CD8-positive, alpha-beta memory T cell (primary cell): ENCODE measurements around the gene FTCD. TPM values are rescaled to one million over a fixed set of nuclear protein-coding genes. Genes with fewer than 3 reads are reported as not detected.

ENCODE experiments used
- CTCF ChIA-PET: fragments of 350-600 bp; sonication (Branson Sonifier 250); formaldehyde crosslinking; loops from one replicate; lab custom pipeline; 2021; ENCODE audit warnings: antibody characterized with exemption; lab: Charles Lee
- POLR2A ChIA-PET: fragments of 350-600 bp; sonication (Branson Sonifier 250); formaldehyde crosslinking; loops from one replicate; lab custom pipeline; 2021; ENCODE audit warnings: antibody characterized with exemption; lab: Charles Lee
- DNase-seq, 5 donors: peaks; one replicate each; pipeline versions ENCODE4 v3.0.0 to v3.0.0-alpha.2; 2020 to 2022; ENCODE audit warnings: mixed read lengths in 1 of 5
- H3K27ac ChIP-seq: one replicate; pipeline ENCODE4 v1.7.0; 2013; ENCODE audit warnings: low read depth, mild to moderate bottlenecking, low read length, moderate library complexity
- H3K27me3 ChIP-seq: 2 replicates; pipeline ENCODE4 v1.7.0; 2013; ENCODE audit warnings: low read length, mild to moderate bottlenecking; ENCODE audit not compliant: insufficient read depth, poor library complexity, severe bottlenecking
- H3K36me3 ChIP-seq: 2 replicates; pipeline ENCODE4 v1.7.0; 2013; ENCODE audit warnings: mild to moderate bottlenecking, low read length, moderate library complexity; ENCODE audit not compliant: insufficient read depth
- H3K4me1 ChIP-seq: 2 replicates; pipeline ENCODE4 v1.7.0; 2013; ENCODE audit warnings: mild to moderate bottlenecking, low read length, moderate library complexity; ENCODE audit not compliant: insufficient read depth
- H3K4me3 ChIP-seq: 2 replicates; pipeline ENCODE4 v1.7.0; 2013; ENCODE audit warnings: mild to moderate bottlenecking, low read length
- H3K9me3 ChIP-seq: 2 replicates; pipeline ENCODE4 v1.7.0; 2013; ENCODE audit warnings: mild to moderate bottlenecking, low read length
- H3K27ac Mint-ChIP-seq, 8 donors: one replicate each; pipeline ENCODE4 v1.8.0; 2020 to 2021; ENCODE audit warnings: mixed read lengths in 8 of 8, mild to moderate bottlenecking in 6 of 8, inconsistent platforms in 3 of 8, moderate library complexity in 3 of 8
- H3K27me3 Mint-ChIP-seq, 2 donors: one replicate each; pipeline ENCODE4 v1.8.0; 2020 to 2021; ENCODE audit warnings: mixed read lengths in 2 of 2, mild to moderate bottlenecking in 1 of 2, moderate library complexity in 1 of 2
- H3K36me3 Mint-ChIP-seq, 3 donors: one replicate each; pipeline ENCODE4 v1.8.0; 2020 to 2021; ENCODE audit warnings: mixed read lengths in 3 of 3, inconsistent platforms in 1 of 3, mild to moderate bottlenecking in 1 of 3
- H3K4me1 Mint-ChIP-seq, 3 donors: one replicate each; pipeline ENCODE4 v1.8.0; 2020 to 2021; ENCODE audit warnings: mixed read lengths in 3 of 3, inconsistent platforms in 1 of 3, mild to moderate bottlenecking in 1 of 3
- H3K4me3 Mint-ChIP-seq, 7 donors: one replicate each; pipeline ENCODE4 v1.8.0; 2020 to 2021; ENCODE audit warnings: mixed read lengths in 7 of 7, mild to moderate bottlenecking in 6 of 7, moderate library complexity in 4 of 7, inconsistent platforms in 2 of 7
- H3K9me3 Mint-ChIP-seq, 5 donors: one replicate each; pipeline ENCODE4 v1.8.0; 2020 to 2022; ENCODE audit warnings: mixed read lengths in 5 of 5, mild to moderate bottlenecking in 3 of 5, moderate library complexity in 2 of 5, inconsistent platforms in 1 of 5
- polyA plus RNA-seq: library from polyadenylated mRNA; unstranded; fragments of 300-500 nt; fragmentation: Illumina TruSeq; gene quantifications from one replicate; pipeline ENCODE4 v1.2.3, GENCODE V29; 2021
- total RNA-seq, 2 experiments: library from RNA; stranded (reverse); gene quantifications; one replicate each; pipeline ENCODE4 v1.2.3, GENCODE V29; 2021

Gene FTCD
- total and polyA plus RNA-seq, 3 experiments from 2014 or later = not detected

DNA sequence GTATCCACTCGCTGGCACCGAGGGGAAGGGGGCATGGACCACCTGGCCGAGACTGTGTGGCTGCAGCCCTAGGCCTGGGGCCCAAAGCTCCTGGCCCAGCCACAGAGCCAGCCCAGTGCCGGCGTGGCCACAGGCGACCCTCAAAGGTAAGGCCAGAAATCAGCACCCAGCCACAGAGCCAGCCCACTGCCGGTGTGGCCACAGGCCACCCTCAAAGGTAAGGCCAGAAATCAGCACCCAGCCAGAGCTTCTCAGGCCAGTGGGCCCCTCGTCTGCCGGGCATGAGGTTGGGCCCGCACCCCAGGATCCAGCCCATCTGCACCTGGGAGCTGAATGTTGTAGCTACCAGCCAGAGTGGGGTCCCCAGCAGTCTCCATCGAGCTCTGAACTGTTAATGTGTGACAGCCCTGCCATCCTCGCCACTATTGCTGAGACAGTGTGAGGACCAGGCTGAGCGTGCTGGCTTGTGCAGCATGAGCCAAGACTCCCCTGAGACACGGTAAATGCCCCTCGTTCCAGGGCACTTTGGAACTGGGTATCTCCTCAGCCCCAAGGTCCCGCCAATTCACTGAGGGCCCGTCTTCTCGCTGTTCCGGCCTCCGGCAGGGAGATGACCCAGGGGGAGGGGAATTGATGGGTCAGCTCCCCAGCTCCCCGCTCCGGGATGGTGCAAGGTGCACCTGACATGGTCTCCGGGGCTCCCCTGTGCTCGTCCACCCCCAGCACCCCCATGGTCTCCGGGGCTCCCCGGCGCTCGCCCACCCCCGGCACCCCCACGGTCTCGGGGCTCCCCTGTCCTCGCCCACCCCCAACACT, 4.7 kb upstream of the FTCD start:
- H3K27ac ChIP-seq = no peak overlapping the region
- no peaks in the 10 kb centered on the region for H3K27me3 ChIP-seq
- H3K4me1 ChIP-seq = no peaks in the 10 kb centered on the region
- Mint-ChIP-seq H3K4me3 (no peak overlapping the region), H3K9me3 (no peaks in the 10 kb centered on the region), H3K27me3 (peaks cover 2 to 20% of the 10 kb centered on the region in 2 donors), H3K4me1 (no peaks in the 10 kb centered on the region), H3K27ac (peak overlapping the region in 1 of 8 donors; percentile 27), H3K36me3 (peaks cover 0 to 1% (median 0%) of the 10 kb centered on the region in 3 donors)
- POLR2A ChIA-PET = no interaction called here
- no peak overlapping the region for H3K4me3 ChIP-seq
- DNase-seq = no peak
- H3K36me3 ChIP-seq = no peaks in the 10 kb centered on the region
- no peaks in the 10 kb centered on the region for H3K9me3 ChIP-seq
- CTCF ChIA-PET = no interaction called here

DNA sequence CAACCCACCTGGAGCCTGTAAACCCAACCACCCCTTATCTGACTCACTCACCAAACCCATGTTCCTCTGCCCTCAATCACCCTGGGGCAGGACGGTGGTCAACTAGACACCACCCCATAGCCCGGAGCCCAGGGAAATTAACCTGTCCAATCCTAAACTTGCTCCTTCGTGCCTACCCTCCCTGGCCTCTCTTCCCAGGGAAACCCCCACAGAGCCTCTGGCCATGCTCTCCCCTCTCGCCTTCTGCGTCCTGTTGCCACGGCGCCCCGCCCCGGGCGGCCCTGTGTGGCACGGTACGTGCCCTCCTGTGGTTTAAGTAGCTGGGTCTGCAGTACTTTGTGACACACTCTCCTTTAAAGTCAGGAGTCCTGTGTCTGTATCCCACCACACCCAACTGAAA, 4.0 kb upstream of the FTCD start:
- POLR2A ChIA-PET = no interaction called here
- Mint-ChIP-seq H3K27me3 (peaks cover 2 to 15% of the 10 kb centered on the region in 2 donors), H3K27ac (peak overlapping the region in 2 of 8 donors; percentile 27 to 63), H3K36me3 (peaks cover 0 to 1% (median 0%) of the 10 kb centered on the region in 3 donors), H3K4me1 (no peaks in the 10 kb centered on the region), H3K9me3 (no peaks in the 10 kb centered on the region), H3K4me3 (no peak overlapping the region)
- Histone ChIP-seq H3K27me3 (no peaks in the 10 kb centered on the region), H3K4me3 (no peak overlapping the region), H3K36me3 (no peaks in the 10 kb centered on the region), H3K27ac (no peak overlapping the region), H3K9me3 (no peaks in the 10 kb centered on the region), H3K4me1 (no peaks in the 10 kb centered on the region)
- CTCF ChIA-PET = no interaction called here
- DNase-seq = no peak

DNA sequence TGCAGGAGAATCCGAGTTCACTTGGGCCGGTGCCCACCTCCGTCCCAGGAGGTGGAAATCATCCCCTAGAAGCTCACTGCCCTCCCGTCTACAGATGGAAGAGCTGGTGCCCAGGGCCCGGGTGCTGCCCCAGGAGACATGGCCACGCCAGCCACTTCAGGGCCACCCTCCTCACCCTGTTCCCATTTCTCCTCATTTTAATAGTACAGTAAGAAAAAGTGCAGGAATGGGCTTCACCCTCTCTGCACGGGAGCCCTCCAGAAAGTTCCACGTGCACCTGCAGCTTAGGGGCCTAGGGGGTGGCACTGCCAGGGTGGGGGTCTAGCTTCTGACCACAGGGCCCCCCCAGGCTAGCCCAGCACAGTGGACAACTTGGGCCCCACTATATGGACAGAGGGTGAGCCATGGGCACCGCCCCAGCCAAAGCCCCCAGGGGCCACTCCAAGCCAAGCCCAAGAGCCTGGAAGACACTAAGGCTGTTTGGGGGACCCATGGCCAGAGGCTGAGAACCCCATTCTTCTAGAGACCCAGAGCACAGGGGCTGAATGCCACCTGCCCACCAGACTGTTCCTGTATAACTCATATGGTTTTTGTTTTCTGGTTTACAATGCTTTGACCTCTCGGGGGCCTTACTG, 3.4 kb upstream of the FTCD start:
- H3K4me1 Mint-ChIP-seq = no peaks in the 10 kb centered on the region
- ChIA-PET CTCF (no interaction called here), POLR2A (no interaction called here)
- H3K27me3 Mint-ChIP-seq = peaks cover 2 to 11% of the 10 kb centered on the region in 2 donors
- Histone ChIP-seq H3K4me3 (no peak overlapping the region), H3K4me1 (no peaks in the 10 kb centered on the region), H3K27ac (no peak overlapping the region), H3K36me3 (no peaks in the 10 kb centered on the region), H3K9me3 (no peaks in the 10 kb centered on the region), H3K27me3 (no peaks in the 10 kb centered on the region)
- no peak for DNase-seq
- H3K9me3 Mint-ChIP-seq = no peaks in the 10 kb centered on the region
- no peak overlapping the region for H3K4me3 Mint-ChIP-seq
- H3K36me3 Mint-ChIP-seq = no peaks in the 10 kb centered on the region
- H3K27ac Mint-ChIP-seq = no peak overlapping the region

DNA sequence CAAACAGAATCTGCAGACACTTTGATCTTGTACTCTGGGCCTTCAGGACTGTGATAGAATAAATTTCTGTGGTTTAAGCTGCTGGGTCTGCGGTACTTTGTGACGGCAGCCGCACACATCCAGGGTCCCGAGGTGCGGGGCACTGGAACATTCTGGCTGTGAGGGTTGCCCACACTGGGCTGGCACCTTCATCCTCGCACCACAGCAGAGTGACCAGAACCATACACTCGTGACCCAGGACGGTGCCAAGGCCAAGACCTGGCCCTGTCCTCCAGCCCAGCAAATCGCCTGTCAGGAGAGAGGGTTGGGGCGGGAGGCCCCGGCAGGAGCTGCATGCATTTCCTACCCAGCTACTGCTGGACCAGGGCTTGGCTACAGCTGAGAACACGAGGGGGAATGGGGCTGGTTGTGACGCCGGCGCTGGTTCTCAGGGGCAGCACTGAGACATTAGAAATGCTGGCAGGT, 2.6 kb upstream of the FTCD start:
- ChIA-PET CTCF (no interaction called here), POLR2A (no interaction called here)
- H3K27ac ChIP-seq = no peak overlapping the region
- Mint-ChIP-seq H3K4me3 (no peak overlapping the region), H3K27me3 (peaks cover 0 to 4% of the 10 kb centered on the region in 2 donors), H3K27ac (no peak overlapping the region), H3K9me3 (no peaks in the 10 kb centered on the region), H3K36me3 (no peaks in the 10 kb centered on the region), H3K4me1 (no peaks in the 10 kb centered on the region)
- H3K4me1 ChIP-seq = no peaks in the 10 kb centered on the region
- H3K27me3 ChIP-seq = no peaks in the 10 kb centered on the region
- no peaks in the 10 kb centered on the region for H3K36me3 ChIP-seq
- no peaks in the 10 kb centered on the region for H3K9me3 ChIP-seq
- DNase-seq = no peak
- H3K4me3 ChIP-seq = no peak overlapping the region

DNA sequence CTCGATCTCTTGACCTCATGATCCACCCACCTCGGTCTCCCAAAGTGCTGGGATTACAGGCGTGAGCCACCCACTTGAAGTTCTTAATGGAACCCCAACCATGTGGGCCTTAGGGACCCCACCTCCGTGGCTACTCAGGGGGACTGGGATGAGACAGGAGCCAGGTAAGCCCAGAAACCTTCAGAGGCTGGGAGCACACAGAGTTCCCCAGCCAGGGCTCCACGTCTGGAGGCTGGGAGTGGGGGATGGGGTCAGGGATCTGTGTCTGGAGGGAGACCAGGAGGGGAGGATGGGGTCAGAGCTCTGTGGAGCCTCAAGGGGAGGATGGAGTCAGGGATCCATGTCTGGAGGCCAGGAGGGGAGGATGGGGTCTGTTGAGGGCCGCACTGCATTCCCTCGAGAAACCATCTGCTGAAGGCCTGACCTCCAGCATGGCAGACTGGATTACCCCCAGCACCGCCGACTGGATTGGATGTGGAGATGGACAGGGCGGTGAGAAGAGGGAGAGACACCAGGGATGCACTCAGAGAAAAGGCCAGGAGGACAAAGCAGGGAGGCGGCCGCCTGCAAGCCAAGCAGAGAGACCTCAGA, 2.1 kb upstream of the FTCD start:
- H3K27ac Mint-ChIP-seq = peak overlapping the region in 1 of 8 donors; percentile 73
- H3K36me3 Mint-ChIP-seq = no peaks in the 10 kb centered on the region
- no peaks in the 10 kb centered on the region for H3K36me3 ChIP-seq
- H3K27ac ChIP-seq = no peak overlapping the region
- no peak overlapping the region for H3K4me3 Mint-ChIP-seq
- H3K27me3 ChIP-seq = no peaks in the 10 kb centered on the region
- DNase-seq = no peak
- CTCF ChIA-PET = no interaction called here
- H3K4me3 ChIP-seq = no peak overlapping the region
- H3K27me3 Mint-ChIP-seq = no peaks in the 10 kb centered on the region
- H3K9me3 ChIP-seq = no peaks in the 10 kb centered on the region
- H3K9me3 Mint-ChIP-seq = no peaks in the 10 kb centered on the region
- POLR2A ChIA-PET = no interaction called here
- H3K4me1 ChIP-seq = no peaks in the 10 kb centered on the region
- no peaks in the 10 kb centered on the region for H3K4me1 Mint-ChIP-seq

DNA sequence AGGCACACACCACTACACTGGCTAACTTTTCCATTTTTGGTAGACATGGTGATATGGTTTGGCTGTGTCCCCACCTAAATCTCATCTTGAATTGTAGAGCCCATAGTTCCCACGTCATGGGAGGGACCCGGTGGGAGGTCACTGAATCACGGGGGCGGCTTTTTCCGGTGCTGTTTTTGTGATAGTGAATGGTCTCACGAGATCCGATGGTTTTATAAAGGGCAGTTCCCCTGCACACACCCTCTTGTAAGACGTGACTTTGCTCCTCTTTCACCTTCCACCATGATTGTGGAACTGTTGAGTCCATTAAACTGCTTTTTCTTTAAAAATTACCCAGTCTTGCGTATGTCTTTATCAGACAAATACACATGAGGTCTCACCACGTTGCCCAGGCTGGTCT, 1.3 kb upstream of the FTCD start:
- Histone ChIP-seq H3K4me3 (no peak overlapping the region), H3K9me3 (no peaks in the 10 kb centered on the region), H3K27me3 (no peaks in the 10 kb centered on the region), H3K36me3 (no peaks in the 10 kb centered on the region), H3K27ac (no peak overlapping the region), H3K4me1 (no peaks in the 10 kb centered on the region)
- ChIA-PET POLR2A (no interaction called here), CTCF (no interaction called here)
- Mint-ChIP-seq H3K36me3 (no peaks in the 10 kb centered on the region), H3K4me1 (no peaks in the 10 kb centered on the region), H3K4me3 (no peak overlapping the region), H3K9me3 (no peaks in the 10 kb centered on the region), H3K27ac (no peak overlapping the region), H3K27me3 (no peaks in the 10 kb centered on the region)
- no peak for DNase-seq

DNA sequence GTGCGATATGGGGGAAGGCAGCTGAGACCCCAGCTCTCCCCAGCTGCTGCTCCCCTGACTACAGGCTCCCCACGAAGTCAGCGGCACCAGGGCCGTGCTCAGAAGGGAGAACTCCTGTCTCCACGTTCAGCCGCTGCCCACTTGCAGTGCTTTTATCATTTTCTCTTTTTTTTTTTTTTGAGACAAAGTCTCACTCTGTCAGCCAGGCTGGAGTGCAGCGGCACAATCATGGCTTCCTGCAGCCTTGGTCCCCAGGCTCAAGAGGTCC, 933 bp upstream of the FTCD start:
- Mint-ChIP-seq H3K4me1 (no peaks in the 10 kb centered on the region), H3K36me3 (no peaks in the 10 kb centered on the region), H3K27me3 (no peaks in the 10 kb centered on the region), H3K4me3 (no peak overlapping the region), H3K9me3 (no peaks in the 10 kb centered on the region), H3K27ac (no peak overlapping the region)
- Histone ChIP-seq H3K27me3 (no peaks in the 10 kb centered on the region), H3K4me1 (no peaks in the 10 kb centered on the region), H3K4me3 (no peak overlapping the region), H3K27ac (no peak overlapping the region), H3K9me3 (no peaks in the 10 kb centered on the region), H3K36me3 (no peaks in the 10 kb centered on the region)
- POLR2A ChIA-PET = no interaction called here
- CTCF ChIA-PET = no interaction called here
- no peak for DNase-seq

DNA sequence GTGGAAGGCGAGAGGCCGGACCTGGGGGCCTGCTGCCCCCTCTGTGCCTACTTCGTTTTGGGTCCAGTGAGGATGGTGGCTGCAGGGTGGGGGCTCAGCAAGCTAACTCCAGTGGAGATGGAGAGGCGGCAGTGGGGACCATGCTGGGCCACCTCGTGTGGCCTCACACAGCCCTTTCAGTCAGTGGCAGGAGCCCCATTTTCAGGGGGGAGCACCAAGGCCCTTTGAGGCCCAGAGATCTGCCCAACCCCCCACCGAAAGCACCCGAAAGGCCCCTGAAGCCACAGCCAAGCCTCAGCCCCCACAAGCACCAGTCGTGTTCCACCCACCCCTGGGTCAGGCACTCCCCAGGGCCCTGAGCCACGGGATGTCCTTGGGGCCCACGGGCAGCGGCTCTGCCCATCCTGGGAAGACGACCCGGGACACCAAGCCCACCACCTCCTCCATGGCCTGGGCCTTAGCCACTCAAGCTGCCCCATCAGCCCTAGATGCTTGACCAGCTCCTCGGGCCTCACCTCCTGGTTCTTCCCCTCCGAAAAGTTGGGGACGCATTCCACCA, 345 bp downstream of the FTCD start:
- H3K4me1 Mint-ChIP-seq = no peaks in the 10 kb centered on the region
- no peak for DNase-seq
- H3K9me3 Mint-ChIP-seq = no peaks in the 10 kb centered on the region
- H3K4me3 ChIP-seq = no peak overlapping the region
- H3K27me3 ChIP-seq = no peaks in the 10 kb centered on the region
- no peaks in the 10 kb centered on the region for H3K9me3 ChIP-seq
- ChIA-PET CTCF (no interaction called here), POLR2A (no interaction called here)
- no peak overlapping the region for H3K27ac Mint-ChIP-seq
- no peaks in the 10 kb centered on the region for H3K4me1 ChIP-seq
- H3K4me3 Mint-ChIP-seq = no peak overlapping the region
- no peaks in the 10 kb centered on the region for H3K36me3 Mint-ChIP-seq
- H3K27ac ChIP-seq = no peak overlapping the region
- H3K36me3 ChIP-seq = no peaks in the 10 kb centered on the region
- no peaks in the 10 kb centered on the region for H3K27me3 Mint-ChIP-seq
